SK-N-MC (cell line): ENCODE results near the gene ODC1.

Source experiments
- DNase-seq: peaks from one replicate; pipeline ENCODE4 v3.0.0-alpha.2; 2011; ENCODE audit warnings: low read depth, low spot score
- H3K27ac ChIP-seq: fragments of 200-600 bp; sonication (generic); 2 replicates; pipeline ENCODE4 v1.5.1; 2016; ENCODE audit warnings: mixed run types
- H3K36me3 ChIP-seq: fragments of 200-600 bp; sonication (generic); 2 replicates; pipeline ENCODE4 v1.6.1; 2017; ENCODE audit warnings: antibody characterized with exemption, low read length, mixed read lengths; ENCODE audit not compliant: insufficient read depth
- H3K4me3 ChIP-seq: fragments of 200-600 bp; sonication (generic); 2 replicates; pipeline ENCODE4 v1.5.1; 2016
- H3K9ac ChIP-seq: fragments of 200-600 bp; sonication (generic); 2 replicates; pipeline ENCODE4 v1.8.0; 2017; ENCODE audit warnings: mixed run types, mixed read lengths; ENCODE audit not compliant: insufficient read length
- H3K9me3 ChIP-seq: fragments of 200-600 bp; sonication (generic); 2 replicates; pipeline ENCODE4 v1.6.1; 2017; ENCODE audit warnings: low read depth, mild to moderate bottlenecking, antibody characterized with exemption, low read length, moderate library complexity, mixed read lengths
- EZH2 ChIP-seq: fragments of 200-600 bp; sonication (generic); IDR thresholded peaks from one replicate; pipeline ENCODE4 v1.6.1; 2017; ENCODE audit warnings: antibody characterized with exemption
- FOXP2 ChIP-seq: optimal IDR thresholded peaks from 2 replicates; pipeline ENCODE3; 2011; ENCODE audit warnings: mild to moderate bottlenecking, moderate library complexity; ENCODE audit not compliant: insufficient read depth; ENCODE audit errors: extremely low read length, control extremely low read depth
- POLR2AphosphoS5 ChIP-seq: IDR thresholded peaks from 2 replicates; pipeline ENCODE4 v1.6.1; 2012; ENCODE audit warnings: mild to moderate bottlenecking, low read depth, low read length, borderline replicate concordance

ODC1 gene

DNA sequence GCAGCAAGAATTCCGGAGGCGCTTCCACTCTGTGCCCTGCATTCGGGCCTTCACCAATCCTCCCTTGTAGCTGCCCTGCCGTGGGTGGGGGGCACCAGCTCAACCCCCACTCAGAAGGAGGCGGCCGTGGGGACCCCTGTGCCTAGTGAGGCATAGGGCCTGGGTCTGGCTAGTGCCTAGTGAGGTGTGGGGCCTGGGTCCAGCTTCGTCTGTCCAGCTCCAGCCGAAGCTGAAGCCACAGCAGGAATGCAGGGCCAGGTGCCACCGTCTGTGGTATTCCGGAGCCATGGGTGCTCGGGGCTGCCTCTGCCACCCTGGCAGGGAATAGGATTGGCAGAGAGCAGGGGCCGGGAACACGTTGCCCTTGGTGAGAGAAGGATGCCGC is 12.3 kb downstream of the ODC1 start:
- Histone ChIP-seq H3K4me3 (no peak overlapping the region), H3K27ac (no peak overlapping the region), H3K9me3 (no peaks in the 10 kb centered on the region), H3K9ac (no peak overlapping the region), H3K36me3 (peaks cover 24% of the 10 kb centered on the region)
- DNase-seq: no peak
- TF ChIP-seq FOXP2 (no peak), EZH2 (no peak), POLR2AphosphoS5 (no peak)

- TF ChIP-seq FOXP2: no peak
- no peaks in the 10 kb centered on the region for H3K9me3 ChIP-seq
- H3K9ac ChIP-seq: no peak overlapping the region
- peaks cover 17% of the 10 kb centered on the region for H3K36me3 ChIP-seq
- no peak overlapping the region for H3K27ac ChIP-seq
- no peak for DNase-seq
- H3K4me3 ChIP-seq: no peak overlapping the region
Measured at GRCh38 chr2:10434886-10435819, 13.0 kb downstream of the ODC1 start.

DNA sequence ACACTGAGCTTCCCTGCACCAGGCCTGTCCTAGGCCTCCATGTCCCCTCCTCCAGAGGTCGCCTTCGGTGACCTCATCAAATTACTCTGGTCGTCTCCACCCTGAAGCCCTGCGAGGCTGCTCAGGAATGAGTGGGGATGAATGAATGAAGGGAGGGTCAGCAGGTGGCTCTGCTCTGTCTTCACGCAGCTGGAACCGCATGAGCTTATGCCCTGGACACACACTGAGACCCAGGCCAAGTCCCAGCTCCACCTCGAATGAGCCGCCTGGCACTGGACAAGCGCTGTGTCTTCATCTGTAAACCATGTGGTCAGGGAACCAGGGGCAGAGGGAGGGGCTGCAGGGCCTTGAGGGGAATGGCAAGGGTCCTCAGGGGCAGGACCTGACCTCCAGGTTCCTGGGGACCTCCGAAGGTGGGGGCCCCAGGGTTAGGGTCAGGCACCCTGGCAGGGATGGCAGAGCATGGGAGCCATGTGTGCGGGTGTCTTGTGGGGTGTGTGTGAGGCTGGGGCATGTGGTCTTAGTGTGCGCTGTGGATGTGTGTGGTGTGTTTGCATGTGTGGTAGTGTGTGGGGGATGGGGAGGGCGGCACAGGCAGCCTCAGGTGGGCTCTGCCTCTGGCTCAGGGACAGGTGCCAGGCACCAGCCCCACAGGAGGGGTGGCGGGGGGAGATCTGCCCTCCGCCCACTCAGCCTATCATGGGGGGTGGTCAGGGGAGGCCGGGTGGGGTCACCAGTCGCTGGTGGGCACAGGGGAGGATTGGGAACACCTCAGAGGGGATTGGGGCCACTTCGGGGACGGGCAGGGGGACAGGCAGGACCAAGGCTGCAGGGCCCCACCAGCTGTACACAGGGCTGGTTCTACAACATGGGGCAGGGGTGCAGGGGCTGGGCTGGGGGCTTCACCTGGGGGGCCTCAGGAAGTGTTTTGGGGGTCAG is 13.9 kb downstream of the ODC1 start:
- no peak for TF ChIP-seq POLR2AphosphoS5
- TF ChIP-seq FOXP2: no peak
- no peak for TF ChIP-seq EZH2
- H3K36me3 ChIP-seq: peaks cover 8% of the 10 kb centered on the region
- H3K9ac ChIP-seq: no peak overlapping the region
- no peak overlapping the region for H3K27ac ChIP-seq
- no peak for DNase-seq
- H3K9me3 ChIP-seq: no peaks in the 10 kb centered on the region
- no peak overlapping the region for H3K4me3 ChIP-seq

- Histone ChIP-seq H3K9ac (no peak overlapping the region), H3K9me3 (no peaks in the 10 kb centered on the region), H3K27ac (no peak overlapping the region), H3K4me3 (no peak overlapping the region), H3K36me3 (peaks cover 2% of the 10 kb centered on the region)
- TF ChIP-seq FOXP2 (no peak), POLR2AphosphoS5 (no peak), EZH2 (no peak)
- DNase-seq: no peak
Measured at GRCh38 chr2:10433264-10433946, 14.7 kb downstream of the ODC1 start.

GRCh38 chr2:10432311-10433181 is 15.6 kb downstream of the ODC1 start:
- Histone ChIP-seq H3K27ac (no peak overlapping the region), H3K4me3 (no peak overlapping the region), H3K9ac (no peak overlapping the region), H3K9me3 (no peaks in the 10 kb centered on the region), H3K36me3 (no peaks in the 10 kb centered on the region)
- no peak for DNase-seq
- TF ChIP-seq FOXP2 (no peak), POLR2AphosphoS5 (no peak), EZH2 (no peak)

GRCh38 chr2:10431797-10432196 is 16.3 kb downstream of the ODC1 start:
- H3K9ac ChIP-seq: no peak overlapping the region
- H3K4me3 ChIP-seq: no peak overlapping the region
- H3K36me3 ChIP-seq: no peaks in the 10 kb centered on the region
- no peak overlapping the region for H3K27ac ChIP-seq
- DNase-seq: no peak
- no peaks in the 10 kb centered on the region for H3K9me3 ChIP-seq
- TF ChIP-seq EZH2: no peak
- no peak for TF ChIP-seq FOXP2
- TF ChIP-seq POLR2AphosphoS5: no peak

DNA sequence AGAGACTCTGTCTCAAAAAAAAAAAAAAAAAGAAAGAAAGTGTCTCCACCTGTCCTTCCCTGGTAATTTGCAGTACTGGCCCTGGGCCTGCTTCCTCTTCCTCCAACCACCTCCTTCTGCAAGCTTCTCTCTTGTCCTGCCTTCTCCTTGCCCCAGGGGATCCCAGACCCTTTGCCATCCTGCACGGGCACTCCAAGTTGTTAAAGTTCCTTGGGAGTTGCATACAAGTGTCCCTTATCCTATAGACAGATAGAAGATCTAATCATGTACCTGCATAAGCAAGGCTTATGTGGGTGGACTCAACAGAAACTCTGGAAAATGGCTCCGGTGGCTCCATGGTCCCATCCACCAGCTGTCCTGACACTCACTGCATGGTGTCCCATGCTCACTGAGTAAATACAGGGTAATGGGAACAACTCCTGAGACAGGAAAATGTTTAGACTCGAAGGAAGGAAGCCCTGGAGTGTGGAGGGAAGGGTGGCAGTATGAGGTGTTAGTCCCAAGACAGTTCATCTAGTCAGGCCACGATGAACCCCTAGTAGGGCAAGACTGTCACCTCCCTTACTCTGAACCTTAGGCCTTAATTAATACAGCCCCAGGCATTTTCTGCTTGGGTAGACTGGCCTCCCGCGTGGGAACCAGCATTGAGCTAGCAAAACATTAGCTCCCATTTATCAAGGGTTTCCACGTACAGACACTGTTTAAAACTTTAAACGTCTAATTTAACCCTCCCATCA is 17.1 kb downstream of the ODC1 start:
- TF ChIP-seq EZH2 (no peak), POLR2AphosphoS5 (no peak), FOXP2 (no peak)
- Histone ChIP-seq H3K36me3 (no peaks in the 10 kb centered on the region), H3K27ac (no peak overlapping the region), H3K9ac (no peak overlapping the region), H3K9me3 (no peaks in the 10 kb centered on the region), H3K4me3 (no peak overlapping the region)
- DNase-seq: no peak
